ENCODE results near the gene PLA2G2E. TPM values are rescaled to one million over a fixed set of nuclear protein-coding genes. Genes with fewer than 3 reads are reported as not detected.
"Not testable (repeated sequence)": the region's sequence is repeated elsewhere in the genome, so short reads cannot be mapped to it uniquely, and the experiment has no call there.

The PLA2G2E gene
- total RNA-seq, 2 experiments from 2014 or later, result not detected

DNA sequence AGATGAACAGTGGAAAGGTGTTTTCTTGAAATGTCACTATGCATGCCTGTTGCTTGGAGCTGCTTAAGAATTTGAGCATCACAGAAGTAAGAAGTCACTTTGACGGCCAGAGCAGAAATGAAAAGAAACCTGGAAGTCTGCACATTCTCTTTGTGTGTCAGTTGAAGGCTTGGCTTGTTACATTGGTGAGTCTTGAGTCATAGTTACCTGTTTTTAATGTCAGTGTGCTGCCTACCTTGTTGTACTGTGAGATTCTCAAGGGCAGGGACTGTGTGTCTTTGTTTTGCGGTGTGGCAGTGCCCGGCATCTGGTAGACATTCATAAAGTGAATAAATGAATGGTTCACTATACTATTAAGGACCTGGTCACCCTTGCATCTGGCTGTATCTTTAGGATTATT lies 31.3 kb downstream of the PLA2G2E start:
- ChIA-PET CTCF (no interaction called here), POLR2A (no interaction called here)

DNA sequence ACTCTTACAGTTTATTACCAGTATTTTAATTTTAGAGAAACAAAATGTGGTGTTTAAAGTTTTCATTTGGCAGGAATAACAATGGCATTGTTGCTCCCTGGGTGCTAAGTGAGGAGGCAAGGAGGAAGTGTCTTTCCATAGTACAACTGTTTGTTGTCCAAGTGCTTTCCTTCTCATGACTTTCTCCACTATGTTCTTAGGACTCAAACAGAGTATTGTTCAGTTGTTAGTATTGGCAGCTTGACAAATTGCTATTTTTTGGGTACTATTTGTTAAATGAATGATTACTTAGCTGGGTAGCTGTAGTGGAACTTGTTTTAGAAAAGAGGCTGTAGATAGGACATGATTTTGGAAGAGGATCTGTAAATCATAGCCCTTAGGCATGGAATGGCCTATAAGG lies 33.8 kb downstream of the PLA2G2E start:
- CTCF ChIA-PET, result no interaction called here
- POLR2A ChIA-PET, result no interaction called here

DNA sequence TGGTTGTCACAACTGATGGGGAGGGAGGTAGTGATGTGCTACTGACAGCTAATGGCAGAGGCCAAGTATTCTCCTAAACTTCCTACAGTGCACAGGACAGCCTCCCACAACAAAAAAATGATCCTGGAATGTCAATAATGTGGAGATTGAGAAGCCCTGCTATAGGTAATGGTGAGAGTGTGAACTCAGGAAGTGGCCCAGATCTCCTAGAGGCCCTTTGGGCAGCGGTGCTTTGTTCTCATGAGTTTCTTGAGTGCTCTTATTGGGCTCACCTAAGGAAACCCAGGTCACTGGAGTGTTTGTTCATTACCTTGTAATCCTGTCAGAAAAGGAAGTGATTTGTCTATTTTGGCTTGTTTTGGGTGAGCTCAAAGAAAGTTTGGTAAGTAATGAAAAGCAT lies 35.3 kb downstream of the PLA2G2E start:
- ChIA-PET POLR2A (no interaction called here), CTCF (no interaction called here)

DNA sequence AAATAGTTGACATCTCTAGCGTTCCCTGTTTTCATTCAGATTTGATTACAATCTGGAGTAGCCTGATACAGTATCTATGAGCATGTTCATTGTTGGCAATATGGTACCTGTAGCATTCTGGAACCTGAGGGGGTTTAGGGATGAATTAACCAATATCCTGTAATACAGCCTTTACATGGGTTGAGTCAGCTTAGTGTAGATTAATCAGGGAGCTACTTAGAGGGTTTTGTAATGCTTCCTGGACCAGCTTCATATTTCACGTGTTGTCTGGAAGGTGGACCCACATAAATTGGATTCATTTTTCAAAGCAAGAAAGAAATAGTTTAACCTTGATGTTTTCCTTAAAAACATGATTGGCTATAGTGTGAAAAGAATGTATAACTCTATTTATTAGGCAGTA lies 37.6 kb downstream of the PLA2G2E start:
- ChIA-PET POLR2A (no interaction called here), CTCF (interaction anchor here (0.6 kb wide), 1 partner anchor 31 kb away, joined by 4 read pairs; no protein-coding TSS in a partner anchor)

DNA sequence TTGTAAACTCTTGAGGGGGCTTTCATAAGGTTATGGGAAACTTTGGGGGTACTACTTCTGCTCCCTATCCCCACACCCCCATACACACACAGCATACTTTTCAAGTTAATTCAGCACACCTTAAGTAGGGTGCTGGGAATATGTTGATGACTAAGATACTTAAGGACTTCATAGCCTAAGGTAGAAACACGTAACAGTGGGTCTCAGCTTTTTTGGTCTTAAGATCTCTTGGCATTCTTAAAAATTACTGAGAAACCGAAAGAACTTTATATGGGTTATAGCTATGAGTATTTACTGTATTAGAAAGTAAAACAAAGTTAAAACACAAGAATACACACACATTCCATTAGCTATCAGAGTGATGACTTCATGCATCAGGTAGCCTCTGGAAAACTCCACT lies 39.1 kb downstream of the PLA2G2E start:
- POLR2A ChIA-PET, result no interaction called here
- CTCF ChIA-PET, result no interaction called here

DNA sequence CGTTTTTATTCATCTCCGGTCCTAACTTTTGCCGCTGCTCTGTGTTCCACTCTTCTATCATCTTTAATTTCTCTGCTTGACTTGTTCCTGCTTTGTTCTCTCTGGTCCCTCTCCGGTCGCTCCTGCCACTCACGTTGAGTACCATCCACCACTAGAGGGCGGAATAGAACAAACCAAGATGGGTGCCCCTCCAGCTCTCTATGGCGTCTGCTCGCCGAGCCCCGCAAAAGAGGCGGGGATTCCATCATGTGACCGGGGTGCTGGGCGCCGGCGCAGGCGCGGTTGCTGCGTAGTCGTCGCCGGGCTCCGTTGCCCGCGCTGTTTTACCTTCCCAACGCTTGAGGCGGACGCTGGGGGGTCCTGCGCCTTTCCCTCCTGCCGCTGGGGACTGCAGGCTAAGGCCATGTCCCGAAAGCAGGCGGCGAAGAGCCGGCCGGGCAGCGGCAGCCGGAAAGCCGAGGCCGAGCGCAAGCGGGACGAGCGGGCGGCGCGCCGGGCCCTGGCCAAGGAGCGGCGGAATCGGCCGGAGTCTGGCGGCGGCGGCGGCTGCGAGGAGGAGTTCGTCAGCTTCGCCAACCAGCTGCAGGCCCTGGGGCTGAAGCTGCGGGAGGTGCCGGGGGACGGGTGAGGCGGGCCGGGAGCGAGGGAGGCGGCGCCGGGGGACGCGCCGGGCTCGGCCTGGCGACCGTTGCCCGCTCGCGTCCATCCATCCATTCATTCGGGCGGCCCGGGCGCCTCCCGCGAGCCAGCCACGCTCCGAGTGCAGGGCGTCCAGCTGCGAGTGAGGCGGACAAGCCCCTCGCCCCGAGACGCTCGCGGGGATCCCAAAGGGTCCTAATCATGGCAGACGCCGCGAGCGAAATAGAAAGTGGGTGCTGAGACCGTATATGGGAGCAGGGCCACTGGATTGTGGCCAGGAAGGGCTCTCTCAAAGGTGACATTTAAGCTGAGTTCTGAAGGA lies 41.0 kb downstream of the PLA2G2E start, which contains the start of gene OTUD3:
Gene OTUD3 (plus strand): TSS at position 285 of the 961 bp plus-strand sequence. CDS start 119 bp downstream, at position 404.
- ChIA-PET CTCF (interaction anchor here (0.6 to 1.7 kb wide), 6 partner anchors 12 to 180 kb away, joined by 3 to 5 read pairs (median 4); no protein-coding TSS in a partner anchor), POLR2A (interaction anchor here (0.5 to 1.0 kb wide), 4 partner anchors 11 to 539 kb away, joined by 3 read pairs; no protein-coding TSS in a partner anchor)

DNA sequence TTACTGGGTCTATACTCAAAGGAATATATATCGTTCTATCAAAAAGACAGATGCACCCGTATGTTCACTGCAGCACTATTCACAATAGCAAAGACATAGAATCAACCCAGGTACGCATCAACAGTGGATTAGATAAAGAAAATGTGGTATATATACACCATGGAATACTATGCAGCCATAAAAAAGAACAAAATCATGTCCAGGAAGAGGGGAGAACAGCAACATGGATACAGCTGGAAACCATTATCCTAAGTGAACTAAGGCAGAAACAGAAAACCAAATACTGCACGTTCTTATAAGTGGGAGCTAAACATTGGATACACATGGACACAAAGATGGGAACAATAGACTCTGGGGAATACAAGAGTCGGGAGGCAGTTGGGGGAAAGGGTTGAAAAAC lies 42.6 kb downstream of the PLA2G2E start:
- POLR2A ChIA-PET, result not testable (repeated sequence)
- CTCF ChIA-PET, result interaction anchor here (1.4 to 1.7 kb wide), 2 partner anchors 11 to 14 kb away, joined by 4 to 5 read pairs; no protein-coding TSS in a partner anchor

DNA sequence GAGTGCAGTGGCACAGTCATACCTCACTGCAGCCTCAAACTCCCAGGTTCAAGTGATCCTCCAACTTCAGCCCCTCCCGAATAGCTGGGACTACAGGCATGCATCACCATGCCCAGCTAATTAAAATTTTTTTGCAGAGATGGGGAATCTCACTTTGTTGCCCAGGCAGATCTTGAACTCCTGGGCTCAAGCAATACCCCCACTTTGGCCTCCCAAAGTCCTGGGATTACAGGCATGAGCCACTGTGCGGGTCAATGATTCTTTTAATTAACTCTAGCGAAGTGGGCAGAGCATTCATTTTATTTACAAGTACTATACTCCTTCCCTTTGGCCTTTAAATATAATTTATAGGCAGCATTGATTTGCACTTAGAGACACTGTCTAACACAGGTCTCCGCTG lies 43.8 kb downstream of the PLA2G2E start:
- CTCF ChIA-PET, result no interaction called here
- POLR2A ChIA-PET, result interaction anchor here (0.6 kb wide), 1 partner anchor 276 kb away, joined by 8 read pairs; no protein-coding TSS in a partner anchor

DNA sequence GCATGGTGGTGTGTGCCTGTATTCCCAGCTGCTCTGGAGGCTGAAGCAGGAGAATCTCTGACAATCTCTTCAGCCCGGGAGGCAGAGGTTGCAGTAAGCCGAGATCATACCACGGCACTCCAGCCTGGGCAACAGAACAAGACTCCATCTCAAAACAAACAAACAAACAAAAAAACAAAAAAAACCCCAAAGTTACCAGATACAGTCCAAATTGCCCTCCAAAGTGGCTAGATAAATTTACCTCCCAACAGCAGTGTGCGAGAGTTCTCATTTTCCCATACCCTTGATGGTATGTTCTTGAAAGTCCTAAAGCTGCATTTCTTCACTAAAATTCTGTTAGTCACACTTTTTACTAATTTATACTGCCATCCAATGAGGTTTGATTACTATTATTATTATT lies 44.2 kb downstream of the PLA2G2E start:
- ChIA-PET CTCF (no interaction called here), POLR2A (interaction anchor here (0.6 kb wide), 1 partner anchor 276 kb away, joined by 8 read pairs; no protein-coding TSS in a partner anchor)

DNA sequence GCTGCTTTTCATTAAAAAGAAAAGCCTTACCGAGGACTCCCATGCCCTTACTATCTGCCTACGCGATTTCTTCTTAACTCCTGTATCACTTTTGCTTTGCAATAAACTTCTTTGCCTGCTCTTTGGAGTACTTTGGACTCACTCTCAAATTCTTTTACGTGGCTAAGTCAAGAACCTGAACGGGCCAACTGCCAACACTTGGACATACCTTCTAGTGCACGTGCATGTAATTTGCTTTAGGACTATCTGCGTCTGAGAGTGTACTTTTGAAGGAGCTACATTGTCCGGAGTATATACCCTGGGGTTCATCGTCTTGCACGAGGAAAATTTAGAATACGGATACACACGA lies 44.8 kb downstream of the PLA2G2E start:
- CTCF ChIA-PET, result no interaction called here

DNA sequence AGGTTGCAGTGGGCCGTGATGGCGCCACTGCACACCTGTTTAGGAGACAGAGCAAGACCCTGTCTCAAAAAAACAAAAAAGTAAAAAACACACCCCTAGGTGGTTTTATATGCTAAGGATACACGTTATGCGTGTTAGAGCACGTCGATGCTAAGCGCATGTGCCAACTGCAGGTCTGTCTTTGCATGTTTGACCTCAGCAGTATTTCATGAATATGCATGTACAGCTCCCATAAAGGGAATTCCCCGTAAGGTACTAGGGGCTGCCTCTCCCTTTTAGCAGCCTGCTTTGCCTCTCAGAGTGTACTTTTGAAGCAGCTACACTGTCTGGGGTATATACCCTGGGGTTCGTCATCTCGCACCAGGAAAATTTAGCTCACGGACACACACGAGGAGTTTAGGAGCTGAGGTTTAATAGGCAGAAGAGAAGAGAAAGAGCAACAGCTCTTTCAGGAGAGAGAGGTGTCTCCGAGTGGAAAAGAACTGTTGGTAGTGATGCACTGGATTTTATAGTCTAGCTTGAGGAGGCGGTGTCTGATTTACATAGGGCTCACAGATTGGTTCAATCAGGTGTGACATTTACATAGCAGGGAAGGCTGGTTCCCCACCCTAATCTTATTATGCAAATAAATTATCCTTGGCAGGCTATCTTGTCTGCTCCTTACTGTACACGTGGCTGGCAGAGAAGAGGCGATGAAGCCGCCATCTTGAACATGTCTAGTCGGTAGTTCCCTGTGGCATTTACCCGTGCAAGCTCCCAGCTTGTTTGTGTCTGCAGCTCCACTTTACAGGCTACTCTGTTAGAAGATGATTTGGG lies 45.4 kb downstream of the PLA2G2E start:
- ChIA-PET POLR2A (no interaction called here), CTCF (interaction anchor here (0.7 kb wide), 1 partner anchor 275 kb away, joined by 3 read pairs; no protein-coding TSS in a partner anchor)

More for the DNA sequence above, 44.8 kb downstream of the PLA2G2E start:
- POLR2A ChIA-PET, result no interaction called here

DNA sequence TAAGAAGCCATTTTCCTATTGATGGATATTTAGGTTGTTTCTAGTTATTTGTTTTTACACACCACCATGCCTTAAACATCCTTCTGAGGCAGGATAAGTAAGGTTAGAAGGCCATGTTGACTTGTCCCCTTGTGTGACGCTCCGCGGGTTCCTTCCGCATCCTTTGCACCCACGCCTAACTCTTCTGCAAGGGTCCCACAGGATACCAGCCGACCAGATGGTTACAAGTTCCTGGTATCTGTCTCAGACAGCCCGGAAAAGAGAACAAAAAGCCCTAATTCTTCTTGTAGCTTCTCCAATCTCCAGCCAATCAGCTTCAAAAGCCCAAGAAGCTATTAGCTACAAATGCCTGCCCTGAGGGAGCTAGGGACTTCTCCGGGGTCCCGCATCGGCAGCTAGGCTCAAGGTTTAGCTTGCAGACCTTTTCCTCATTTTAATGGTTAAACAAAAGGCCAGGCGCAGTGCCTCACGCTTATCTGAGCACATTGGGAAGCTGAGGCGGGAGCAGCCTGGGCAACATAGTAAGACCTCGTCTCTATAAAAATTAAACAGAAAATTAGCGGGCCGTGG lies 46.2 kb downstream of the PLA2G2E start:
- POLR2A ChIA-PET, result no interaction called here

DNA sequence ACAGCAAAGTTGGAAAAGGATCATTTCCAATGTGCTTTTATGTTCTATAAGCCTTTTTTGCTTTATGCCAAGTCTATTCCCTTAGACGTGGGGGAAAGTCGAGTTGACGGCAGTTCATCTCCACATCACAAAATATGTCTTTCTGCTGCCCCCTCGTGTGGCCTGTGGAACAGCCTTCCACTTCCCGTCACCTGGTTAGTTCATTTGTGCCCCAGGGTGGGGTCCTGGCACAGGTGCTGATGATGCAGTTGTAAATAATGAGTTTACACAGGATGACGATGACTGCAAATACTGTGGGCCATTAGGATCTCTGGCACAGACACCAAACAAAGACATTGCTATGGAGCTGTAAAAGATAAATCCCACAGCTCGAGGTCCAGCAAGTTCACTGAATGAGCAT lies 51.2 kb downstream of the PLA2G2E start:
- ChIA-PET POLR2A (no interaction called here), CTCF (no interaction called here)

More for the DNA sequence above, 46.2 kb downstream of the PLA2G2E start:
- CTCF ChIA-PET, result interaction anchor here (0.6 to 0.7 kb wide), 2 partner anchors 276 to 718 kb away, joined by 3 read pairs; no protein-coding TSS in a partner anchor

Other genes starting within 250 kb of the PLA2G2E start
- gene TMCO4, start 123.7 kb downstream of the PLA2G2E start, total RNA-seq, result 10 to 100 TPM; 13.0 to 13.2 TPM
- gene RNF186, start 108.3 kb downstream of the PLA2G2E start, total RNA-seq, result not detected
- gene OTUD3, start 41.2 kb downstream of the PLA2G2E start, total RNA-seq, result 1 to 10 TPM; 7.3 to 7.5 TPM
- not detected for gene PLA2G2A, start 56.0 kb upstream of the PLA2G2E start, total RNA-seq
- not detected for gene PLA2G5, start 146.6 kb upstream of the PLA2G2E start, total RNA-seq
- gene PLA2G2D, start 195.9 kb upstream of the PLA2G2E start, total RNA-seq, result not detected
- gene PLA2G2F, start 215.7 kb upstream of the PLA2G2E start, total RNA-seq, result not detected

All from activated CD8-positive, alpha-beta memory T cell treated with anti-CD3 and anti-CD28 coated beads for 36 hours (primary cell).